Upper lobe of left lung (tissue), 4 donors: ENCODE results near the gene XCR1.

Experiments
- EP300 ChIP-seq, 4 donors: sonication (generic); formaldehyde crosslinking; IDR thresholded peaks; one replicate each; pipeline ENCODE4 v1.5.1; 2017; ENCODE audit warnings: antibody characterized with exemption in 4 of 4, control low read depth in 2 of 4
- POLR2AphosphoS5 ChIP-seq, 2 donors: sonication (generic); formaldehyde crosslinking; IDR thresholded peaks; one replicate each; pipeline ENCODE4 v1.5.1; 2017; ENCODE audit warnings: antibody characterized with exemption in 2 of 2
- TF ChIP-seq, protein P1 (sequence below), 6 experiments: fragments of 450-650 bp in 4 of 6; fragments of 200-600 bp in 2 of 6; sonication (generic) in 2 of 6; IDR thresholded peaks; one replicate each; pipeline ENCODE4 v1.5.1; 2016 to 2019; ENCODE audit warnings: antibody characterized with exemption in 6 of 6

DNA sequence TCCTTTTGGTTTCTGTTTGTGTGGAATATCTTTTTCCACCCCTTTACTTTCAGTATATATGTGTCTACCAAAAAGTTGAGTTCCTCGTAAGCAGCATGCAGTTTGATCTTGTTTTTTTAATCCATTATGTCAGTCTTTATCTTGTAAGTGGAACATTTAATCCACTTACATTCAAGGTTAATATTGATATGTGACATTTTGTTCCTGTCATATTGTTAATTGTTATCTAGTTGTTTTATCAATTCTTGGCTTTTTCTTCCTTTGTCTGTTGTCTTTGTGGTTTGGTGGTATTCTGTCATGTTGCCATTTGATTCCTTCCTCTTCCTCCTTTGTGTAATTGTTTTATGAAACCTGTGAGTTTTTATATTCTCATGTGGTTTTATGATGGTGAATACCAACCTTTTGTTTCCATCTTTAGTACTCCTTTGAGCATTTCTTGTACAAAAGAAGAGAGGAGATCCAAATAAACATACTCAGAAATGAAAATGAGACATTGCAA, 43.4 kb upstream of the XCR1 start:
- TF ChIP-seq, protein P1, sequence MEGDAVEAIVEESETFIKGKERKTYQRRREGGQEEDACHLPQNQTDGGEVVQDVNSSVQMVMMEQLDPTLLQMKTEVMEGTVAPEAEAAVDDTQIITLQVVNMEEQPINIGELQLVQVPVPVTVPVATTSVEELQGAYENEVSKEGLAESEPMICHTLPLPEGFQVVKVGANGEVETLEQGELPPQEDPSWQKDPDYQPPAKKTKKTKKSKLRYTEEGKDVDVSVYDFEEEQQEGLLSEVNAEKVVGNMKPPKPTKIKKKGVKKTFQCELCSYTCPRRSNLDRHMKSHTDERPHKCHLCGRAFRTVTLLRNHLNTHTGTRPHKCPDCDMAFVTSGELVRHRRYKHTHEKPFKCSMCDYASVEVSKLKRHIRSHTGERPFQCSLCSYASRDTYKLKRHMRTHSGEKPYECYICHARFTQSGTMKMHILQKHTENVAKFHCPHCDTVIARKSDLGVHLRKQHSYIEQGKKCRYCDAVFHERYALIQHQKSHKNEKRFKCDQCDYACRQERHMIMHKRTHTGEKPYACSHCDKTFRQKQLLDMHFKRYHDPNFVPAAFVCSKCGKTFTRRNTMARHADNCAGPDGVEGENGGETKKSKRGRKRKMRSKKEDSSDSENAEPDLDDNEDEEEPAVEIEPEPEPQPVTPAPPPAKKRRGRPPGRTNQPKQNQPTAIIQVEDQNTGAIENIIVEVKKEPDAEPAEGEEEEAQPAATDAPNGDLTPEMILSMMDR (IDR thresholded peaks at IDR 0.05), result no peak
- TF ChIP-seq EP300 (IDR thresholded peaks at IDR 0.05) (no peak), POLR2AphosphoS5 (IDR thresholded peaks at IDR 0.05) (no peak)
